Fibroblast of skin of left quadriceps (primary cell): Measurements from ENCODE around the gene KCNT2.

Source experiments
- DNase-seq, 2 experiments: peaks; one replicate each; pipeline ENCODE4 v3.0.0-alpha.2; 2013; ENCODE audit warnings: low read depth in 2 of 2

KCNT2 gene

GRCh38 chr1:196207612-196208217 is 400.5 kb downstream of the KCNT2 start:
- no peak for DNase-seq

- DNase-seq, result no peak
Observed at GRCh38 chr1:196205882-196206281, 402.4 kb downstream of the KCNT2 start.

- no peak for DNase-seq
Observed at GRCh38 chr1:196196486-196196885, 411.8 kb downstream of the KCNT2 start.

- no peak for DNase-seq
Observed at GRCh38 chr1:196193896-196194559, 414.2 kb downstream of the KCNT2 start.

GRCh38 chr1:196183941-196184340 is 424.3 kb downstream of the KCNT2 start:
- DNase-seq, result no peak

- DNase-seq, result no peak
Observed at GRCh38 chr1:196181594-196181878, 426.7 kb downstream of the KCNT2 start.

- DNase-seq, result peak; percentile 90 to 92
Observed at GRCh38 chr1:196180847-196181593, 427.2 kb downstream of the KCNT2 start.

GRCh38 chr1:196178083-196178635 is 430.1 kb downstream of the KCNT2 start:
- DNase-seq, result no peak
